Eye (tissue), 1 donor: Measurements from ENCODE around the gene ISX.

Source experiments
- DNase-seq: peaks from one replicate; pipeline ENCODE4 v3.0.0-alpha.2; 2015

Gene ISX

DNA sequence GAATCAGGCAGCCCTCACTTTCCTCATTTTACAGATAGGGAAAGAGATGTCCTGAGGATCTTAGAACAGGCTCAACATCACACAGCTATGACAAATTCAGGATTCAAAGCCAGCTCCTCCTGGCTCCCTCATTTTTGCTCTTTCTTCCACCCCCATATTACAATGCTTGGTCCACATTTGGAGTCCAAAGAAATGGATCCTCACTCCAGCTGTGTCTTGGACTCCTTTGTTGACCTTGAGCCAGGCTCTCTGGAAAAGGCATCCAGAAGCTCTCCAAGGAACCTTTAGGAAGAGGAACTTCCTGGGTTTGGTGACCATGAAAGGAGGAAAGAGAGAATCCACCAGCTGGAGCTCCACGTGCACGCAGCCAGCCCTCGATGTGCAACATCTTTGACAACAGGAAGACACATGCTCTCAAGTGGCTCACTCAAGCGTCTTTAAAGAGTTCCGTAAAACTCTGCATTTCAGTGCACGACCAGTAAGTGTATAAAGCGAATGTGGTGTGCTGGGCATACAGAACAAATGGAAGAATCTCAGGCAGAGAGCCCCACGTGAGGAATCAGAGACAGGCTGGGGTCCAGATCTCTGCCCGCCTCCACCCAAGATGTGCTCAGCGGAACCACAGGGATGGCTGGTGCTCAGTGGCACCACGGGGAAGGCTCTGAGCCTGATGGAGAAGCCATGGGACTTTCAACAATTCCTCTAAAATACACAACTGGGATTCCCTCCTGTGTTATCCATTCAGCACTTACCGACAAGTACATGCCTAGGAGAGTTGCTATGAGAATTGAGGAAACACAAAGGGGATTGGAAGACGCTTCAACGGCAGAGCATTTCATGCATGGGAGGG is 48.4 kb downstream of the ISX start:
- DNase-seq = no peak

- DNase-seq = no peak
Observed at GRCh38 chr22:35115515-35115914, 49.6 kb downstream of the ISX start.

DNA sequence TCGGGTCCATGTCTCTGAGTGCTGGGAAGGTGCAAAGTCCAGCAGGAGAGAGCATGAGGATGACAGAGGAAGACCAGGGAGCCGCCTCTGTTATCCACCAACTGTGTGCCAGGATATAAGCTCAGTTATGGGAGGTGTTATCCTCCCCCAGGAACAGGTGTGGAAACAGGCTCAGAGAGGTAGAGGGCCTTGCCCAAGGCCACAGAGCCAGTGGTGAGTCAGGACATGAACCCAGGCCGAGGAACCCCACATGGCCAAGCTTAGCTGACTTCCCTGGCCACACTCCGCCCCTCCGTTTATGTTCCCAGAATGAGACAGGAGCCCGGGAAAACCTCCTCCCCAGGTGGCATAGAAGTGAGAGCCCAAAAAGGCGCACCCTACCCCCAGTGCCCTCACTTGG is 50.3 kb downstream of the ISX start:
- no peak for DNase-seq

- no peak for DNase-seq
Observed at GRCh38 chr22:35116817-35117216, 50.9 kb downstream of the ISX start.

DNA sequence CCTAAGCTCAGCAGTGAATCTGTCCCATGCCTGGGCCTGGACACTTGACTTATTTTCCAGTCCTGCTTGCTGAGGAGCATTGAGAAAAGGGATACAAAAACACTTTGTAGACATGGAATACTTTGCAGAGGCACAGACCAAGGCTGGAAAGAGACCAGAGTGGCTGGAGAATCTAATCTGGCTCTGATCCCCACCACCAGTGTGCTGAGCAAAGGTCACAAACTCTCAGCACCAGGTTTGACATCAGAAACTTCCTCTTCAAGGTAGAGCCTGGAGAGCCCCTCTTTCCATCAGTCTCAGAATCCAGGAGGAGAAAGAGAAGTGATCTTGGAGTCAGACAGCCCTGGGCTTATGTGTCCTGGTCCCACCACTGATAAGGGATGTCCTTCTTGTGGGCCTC is 53.5 kb downstream of the ISX start:
- DNase-seq = no peak

DNA sequence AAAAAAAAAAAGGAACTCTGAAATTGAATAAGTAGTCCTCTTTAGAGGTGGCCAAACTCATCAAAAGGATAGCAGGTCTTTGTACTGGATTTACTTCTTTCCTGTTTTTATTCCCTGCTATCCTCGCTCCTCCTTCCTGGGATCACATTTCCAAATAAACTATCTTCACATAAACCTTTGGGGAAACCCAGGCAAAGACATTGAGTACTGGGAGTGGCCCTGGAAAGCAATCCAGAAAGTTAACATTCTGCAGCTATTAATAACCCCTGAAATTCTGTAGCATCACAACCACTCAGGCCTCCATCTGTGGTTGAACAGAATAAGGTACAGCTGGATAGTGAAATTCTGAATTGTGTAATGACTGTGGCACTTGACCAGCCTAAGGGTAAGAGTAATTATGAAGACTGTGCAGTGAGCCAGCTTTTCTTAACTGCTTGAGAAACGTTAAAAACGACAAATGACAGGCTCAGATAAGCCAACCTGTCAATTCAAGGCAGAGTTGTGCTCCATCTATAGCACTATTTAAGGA is 58.8 kb downstream of the ISX start:
- no peak for DNase-seq

DNA sequence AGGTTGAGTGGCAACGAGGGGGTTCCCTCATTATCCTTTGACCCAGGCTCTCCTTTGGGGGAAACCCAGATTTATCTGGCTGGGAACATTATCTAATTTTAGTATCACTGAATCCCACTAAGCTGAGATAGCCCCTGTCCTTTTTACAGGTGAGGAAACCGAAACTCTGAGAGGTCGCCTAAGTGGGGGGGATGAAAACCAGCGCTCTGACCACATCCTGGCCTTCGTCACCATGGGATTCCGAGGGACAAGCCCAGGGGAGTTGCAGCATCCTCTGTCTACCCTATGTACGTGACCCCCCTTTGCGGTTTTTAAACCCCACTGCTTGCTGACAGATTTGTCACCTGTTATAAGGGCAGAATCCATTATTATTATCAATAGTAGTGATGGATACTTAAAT is 61.0 kb downstream of the ISX start:
- no peak for DNase-seq

- DNase-seq = no peak
Observed at GRCh38 chr22:35128637-35129036, 62.7 kb downstream of the ISX start.

GRCh38 chr22:35131525-35132000 is 65.6 kb downstream of the ISX start:
- no peak for DNase-seq

- no peak for DNase-seq
Observed at GRCh38 chr22:35132568-35132967, 66.6 kb downstream of the ISX start.

DNA sequence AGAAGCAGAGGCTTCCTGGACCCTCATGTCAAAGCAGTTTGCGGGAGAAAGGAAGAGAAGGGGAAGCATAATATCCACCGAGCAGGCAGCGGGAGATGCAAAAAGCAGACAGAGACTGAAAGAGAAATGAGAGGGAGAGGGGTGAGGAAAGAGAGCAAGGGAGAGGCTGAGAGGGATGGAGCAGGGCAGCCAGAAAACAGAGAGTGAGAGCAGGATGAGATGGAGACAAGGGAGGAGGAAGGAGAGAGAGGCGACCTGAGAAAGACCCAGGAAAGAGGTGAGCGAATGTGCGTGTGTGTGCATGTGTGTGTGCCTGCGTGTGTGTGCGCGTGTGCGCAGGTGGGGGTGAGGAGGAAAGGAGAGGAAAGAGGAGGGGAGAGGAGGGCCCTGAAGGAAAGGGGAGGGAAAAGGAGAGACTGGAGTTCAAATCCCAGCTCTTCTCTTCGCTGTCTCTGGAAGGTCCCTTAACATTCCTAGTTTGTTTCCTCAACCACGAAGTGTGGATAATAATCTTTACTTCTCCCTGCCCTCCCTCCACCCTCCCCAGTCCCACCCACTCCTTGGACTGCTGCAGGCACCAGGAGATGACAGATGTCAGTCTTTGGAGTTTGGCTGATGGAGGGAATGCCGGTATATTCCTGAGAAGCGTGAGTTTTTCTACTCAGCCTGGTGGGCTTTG is 67.9 kb downstream of the ISX start:
- DNase-seq = no peak

DNA sequence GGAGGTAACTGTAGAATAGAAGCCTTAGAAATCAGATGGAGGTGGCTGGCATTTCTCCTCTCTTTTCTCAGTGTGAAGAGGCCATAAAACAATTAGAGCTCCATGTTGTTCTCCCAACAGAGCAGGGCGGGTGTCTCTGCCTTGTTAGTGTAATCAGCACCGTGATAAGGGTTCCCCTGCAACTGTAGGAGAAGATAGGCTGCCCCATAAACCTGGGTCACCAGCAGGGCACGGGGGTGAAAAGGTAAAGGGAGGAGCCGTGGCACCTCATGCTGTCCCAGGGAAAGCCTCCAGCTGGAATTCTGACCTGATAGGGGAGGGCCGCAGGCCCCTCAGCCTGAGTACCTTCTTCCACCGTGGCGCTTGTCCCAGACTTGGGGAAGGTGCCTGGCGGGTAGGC is 68.7 kb downstream of the ISX start:
- no peak for DNase-seq

DNA sequence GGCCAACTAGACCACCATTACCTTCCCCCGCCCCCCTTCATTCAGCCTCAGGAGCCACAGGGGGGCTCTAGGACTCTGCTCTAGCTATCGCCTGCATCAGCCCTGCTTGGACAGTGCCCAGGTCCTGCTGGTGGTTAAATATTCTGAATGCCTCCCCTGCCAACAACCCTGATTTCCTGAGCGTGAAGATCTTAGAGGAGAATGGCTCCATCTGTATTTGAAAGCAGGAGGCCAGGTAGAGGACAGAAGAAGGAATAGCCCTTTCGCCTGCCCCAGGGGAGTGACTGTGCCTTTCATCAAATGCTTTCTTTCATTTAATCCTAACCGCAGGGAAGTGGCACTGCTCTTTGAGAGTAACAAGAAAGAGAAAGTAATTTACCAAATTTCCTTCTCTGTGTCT is 69.2 kb downstream of the ISX start:
- DNase-seq = no peak
